Glomerular visceral epithelial cell (primary cell): ENCODE results near the gene LDLRAD1.
"Not testable (repeated sequence)": the region's sequence is repeated elsewhere in the genome, so short reads cannot be mapped to it uniquely, and the experiment has no call there.

Experiments used
- DNase-seq: peaks from one replicate; pipeline ENCODE4 v3.0.0-alpha.2; 2016; ENCODE audit errors: extremely low spot score

LDLRAD1 gene

GRCh38 chr1:54016343-54017282, 1.4 kb downstream of the LDLRAD1 start:
- no peak for DNase-seq

- DNase-seq: no peak
Measured at GRCh38 chr1:54014009-54014629, 3.9 kb downstream of the LDLRAD1 start.

GRCh38 chr1:54013393-54014008, 4.5 kb downstream of the LDLRAD1 start:
- DNase-seq: no peak

- DNase-seq: no peak
Measured at GRCh38 chr1:54012863-54013262, 5.1 kb downstream of the LDLRAD1 start.

GRCh38 chr1:54012008-54012325, 6.0 kb downstream of the LDLRAD1 start:
- no peak for DNase-seq

- no peak for DNase-seq
Measured at GRCh38 chr1:54011316-54012007, 6.5 kb downstream of the LDLRAD1 start.

GRCh38 chr1:54010415-54011117, 7.4 kb downstream of the LDLRAD1 start:
- no peak for DNase-seq

GRCh38 chr1:54009406-54009805, 8.6 kb downstream of the LDLRAD1 start:
- no peak for DNase-seq

- DNase-seq: no peak
Measured at GRCh38 chr1:54008876-54009275, 9.1 kb downstream of the LDLRAD1 start.

- DNase-seq: no peak
Measured at GRCh38 chr1:54007613-54008012, 10.4 kb downstream of the LDLRAD1 start.

GRCh38 chr1:54006508-54006907, 11.5 kb downstream of the LDLRAD1 start:
- DNase-seq: no peak

- no peak for DNase-seq
Measured at GRCh38 chr1:54004481-54005049, 13.4 kb downstream of the LDLRAD1 start.

- not testable (repeated sequence) for DNase-seq
Measured at GRCh38 chr1:54003750-54004480, 14.1 kb downstream of the LDLRAD1 start.

- DNase-seq: no peak
Measured at GRCh38 chr1:54003249-54003646, 14.7 kb downstream of the LDLRAD1 start.

- no peak for DNase-seq
Measured at GRCh38 chr1:54002544-54003248, 15.3 kb downstream of the LDLRAD1 start.

- DNase-seq: no peak
Measured at GRCh38 chr1:54001591-54001990, 16.4 kb downstream of the LDLRAD1 start.

- no peak for DNase-seq
Measured at GRCh38 chr1:53999920-54000319, 18.1 kb downstream of the LDLRAD1 start.

GRCh38 chr1:53998223-53998622, 19.8 kb downstream of the LDLRAD1 start:
- DNase-seq: no peak

- no peak for DNase-seq
Measured at GRCh38 chr1:53995683-53996082, 22.3 kb downstream of the LDLRAD1 start.

GRCh38 chr1:53994516-53994915, 23.5 kb downstream of the LDLRAD1 start:
- DNase-seq: not testable (repeated sequence)
